HG03039 (cell line): Measurements from ENCODE around the gene SHISA9.

ENCODE experiments used
- ATAC-seq: cut with Tn5 transposase; IDR thresholded peaks from one replicate; pipeline ENCODE4 v1.9.1; 2021; ENCODE audit warnings: mild to moderate bottlenecking, moderate library complexity; ENCODE audit not compliant: unreplicated experiment

Gene SHISA9

GRCh38 chr16:13064821-13065220 is 163.4 kb downstream of the SHISA9 start:
- ATAC-seq = no peak

- no peak for ATAC-seq
These were observed 166.2 kb downstream of the SHISA9 start for GRCh38 chr16:13067648-13068047.

GRCh38 chr16:13068912-13069583 is 167.7 kb downstream of the SHISA9 start:
- ATAC-seq = no peak

- ATAC-seq = no peak
These were observed 168.9 kb downstream of the SHISA9 start for GRCh38 chr16:13070268-13070667.

GRCh38 chr16:13076878-13077277 is 175.5 kb downstream of the SHISA9 start:
- ATAC-seq = no peak

GRCh38 chr16:13077816-13078215 is 176.4 kb downstream of the SHISA9 start:
- no peak for ATAC-seq

- no peak for ATAC-seq
These were observed 179.1 kb downstream of the SHISA9 start for GRCh38 chr16:13080531-13080930.

GRCh38 chr16:13081825-13082331 is 180.5 kb downstream of the SHISA9 start:
- ATAC-seq = no peak

- ATAC-seq = no peak
These were observed 182.3 kb downstream of the SHISA9 start for GRCh38 chr16:13083681-13084080.

GRCh38 chr16:13084331-13084730 is 182.9 kb downstream of the SHISA9 start:
- ATAC-seq = no peak

GRCh38 chr16:13093661-13094060 is 192.3 kb downstream of the SHISA9 start:
- no peak for ATAC-seq

- no peak for ATAC-seq
These were observed 193.7 kb downstream of the SHISA9 start for GRCh38 chr16:13095061-13095460.

- ATAC-seq = no peak
These were observed 197.1 kb downstream of the SHISA9 start for GRCh38 chr16:13098536-13098935.

GRCh38 chr16:13099822-13100221 is 198.4 kb downstream of the SHISA9 start:
- no peak for ATAC-seq

- no peak for ATAC-seq
These were observed 199.6 kb downstream of the SHISA9 start for GRCh38 chr16:13100970-13101369.

GRCh38 chr16:13101828-13102227 is 200.4 kb downstream of the SHISA9 start:
- no peak for ATAC-seq

- ATAC-seq = no peak
These were observed 201.0 kb downstream of the SHISA9 start for GRCh38 chr16:13102401-13102800.

GRCh38 chr16:13103831-13104530 is 202.6 kb downstream of the SHISA9 start:
- no peak for ATAC-seq

GRCh38 chr16:13104772-13105171 is 203.4 kb downstream of the SHISA9 start:
- ATAC-seq = no peak

GRCh38 chr16:13105427-13105826 is 204.0 kb downstream of the SHISA9 start:
- no peak for ATAC-seq

GRCh38 chr16:13106464-13106863 is 205.1 kb downstream of the SHISA9 start:
- no peak for ATAC-seq

- ATAC-seq = no peak
These were observed 206.7 kb downstream of the SHISA9 start for GRCh38 chr16:13108126-13108525.
